ENCODE measurements around the gene BLOC1S2. TPM values are rescaled to one million over a fixed set of nuclear protein-coding genes. Genes with fewer than 3 reads are reported as not detected.
A peak's percentile ranks its signal among the peaks of the same experiment; 100 is the strongest.

Gene BLOC1S2
- total RNA-seq, result 75.4 TPM

DNA sequence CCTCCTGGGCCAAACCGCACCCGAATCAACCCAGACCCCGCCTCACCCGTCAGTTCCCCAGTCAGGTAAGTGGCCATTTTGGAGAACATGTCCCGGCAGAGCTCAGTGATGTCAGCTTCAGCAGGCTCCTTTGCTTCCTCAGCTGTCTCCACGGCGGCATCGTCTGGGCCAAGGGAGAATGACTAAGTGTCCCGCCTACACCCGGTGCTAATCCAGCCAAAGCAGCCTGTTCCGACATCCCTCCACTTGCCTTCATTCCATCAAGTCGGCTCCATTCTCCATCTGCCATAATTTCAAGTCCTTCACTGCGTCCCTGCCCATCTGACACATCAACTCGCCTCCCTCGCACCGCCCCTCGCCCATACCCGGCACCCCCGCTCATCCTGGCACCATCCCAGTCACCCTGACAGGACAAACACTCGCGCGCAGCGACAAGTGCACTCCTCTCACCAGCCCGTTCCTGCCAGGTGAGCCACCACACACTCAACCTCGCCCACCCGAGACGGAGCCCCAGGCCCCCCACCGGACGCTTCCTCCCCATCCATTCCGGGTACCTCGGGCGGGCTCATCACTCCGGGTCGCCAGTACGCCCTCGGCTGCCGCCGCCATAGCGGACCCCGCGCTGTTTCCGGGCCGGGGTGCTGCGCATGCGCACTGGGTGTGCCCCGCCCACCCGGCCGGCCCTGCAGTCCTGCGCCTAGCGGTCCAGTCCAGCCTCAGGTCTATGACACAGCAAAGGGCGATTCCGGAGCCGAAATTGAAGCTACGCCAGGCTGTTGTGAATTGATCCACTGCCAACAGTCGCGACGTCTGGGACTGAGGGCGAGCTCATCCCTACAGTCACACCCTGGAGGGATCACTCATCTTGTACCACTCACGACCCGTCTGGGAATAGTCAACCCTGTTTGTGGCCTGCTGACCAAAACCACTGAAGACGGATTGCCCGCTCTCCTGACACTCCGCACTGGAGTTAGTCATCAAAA is at the start of gene BLOC1S2:
Gene BLOC1S2, minus strand, starts transcription at position 630 of the 983 bp plus-strand sequence. Its CDS starts 21 bp downstream, at position 609.

DNA sequence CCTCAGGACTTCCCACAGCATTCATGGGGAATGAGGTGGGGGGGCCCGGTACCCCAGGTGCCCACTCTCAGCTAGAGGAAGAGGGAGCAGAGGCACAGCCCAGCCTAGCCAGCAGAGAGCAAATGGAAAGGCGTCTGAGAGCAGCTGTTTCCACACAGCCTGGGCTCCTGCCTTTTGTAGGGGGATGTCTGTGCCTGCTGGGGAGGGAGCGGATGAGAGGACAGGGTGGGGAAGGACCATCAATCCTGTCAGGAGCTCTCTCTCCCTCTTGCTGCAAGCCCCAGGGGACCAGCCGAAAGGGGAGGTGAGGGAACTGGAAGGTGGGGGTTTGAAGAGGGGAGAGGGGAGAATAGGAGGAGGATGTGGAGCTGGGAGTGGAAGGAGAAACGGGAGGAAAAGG is 43.6 kb upstream of the BLOC1S2 start, which contains the start of gene PKD2L1:
Gene PKD2L1, minus strand, starts transcription at position 150 of the 400 bp plus-strand sequence. Its CDS starts 125 bp downstream, at position 25.

DNA sequence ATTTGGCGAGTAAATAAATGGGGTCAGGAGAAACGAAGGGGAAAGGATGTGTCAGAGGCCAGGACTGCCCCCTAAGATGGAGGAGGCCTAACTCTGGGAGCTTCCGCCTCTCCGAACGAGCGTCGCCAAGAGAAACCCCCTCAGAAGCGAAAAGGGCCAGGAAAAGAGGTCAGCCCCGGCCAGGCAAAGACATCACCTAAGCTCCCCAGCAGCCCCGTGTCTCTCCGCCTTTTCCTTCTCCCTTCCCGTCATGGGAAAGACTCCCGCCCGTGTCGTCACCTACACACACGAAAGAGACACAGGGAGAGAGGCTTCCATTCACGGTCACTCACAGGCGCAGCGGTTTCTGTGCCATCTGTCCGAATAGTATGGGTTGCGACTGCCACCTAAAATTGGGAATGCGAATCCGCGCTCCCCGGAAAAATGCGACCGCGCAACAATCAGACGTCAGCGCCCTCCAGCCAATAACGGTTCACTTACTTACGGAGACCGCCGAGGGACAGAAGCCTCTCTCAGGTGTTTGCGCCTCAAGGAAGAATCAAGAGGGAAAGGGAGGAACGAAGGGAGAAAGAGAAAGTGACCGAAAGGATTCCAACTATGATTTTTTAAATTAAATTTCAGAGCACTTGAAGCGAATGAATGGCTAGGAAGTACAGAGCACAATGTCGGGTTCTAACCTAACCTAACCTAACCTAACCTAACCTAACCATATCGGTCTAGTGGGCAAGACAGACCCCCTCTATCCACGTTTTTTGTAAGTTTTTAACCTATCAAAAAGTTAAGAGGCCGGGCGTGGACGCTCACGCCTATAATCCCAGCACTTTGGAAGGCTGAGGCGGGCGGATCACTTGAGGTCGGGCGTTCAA is 19.0 kb downstream of the BLOC1S2 start, which contains the start of gene CWF19L1:
Gene CWF19L1, minus strand, starts transcription at position 400 of the 866 bp plus-strand sequence. Its CDS starts 45 bp downstream, at position 355.

Small RNA genes lying within 50 kb of the gene (small RNA-seq; reads per million reads assigned to genes)
- gene RNU6-422P, result not detected
- 40.1 reads per million, percentile 96 among the genes with 10 or more reads in this experiment for gene SNORA12

Other genes starting within 250 kb of the BLOC1S2 start
- gene CPN1, start 204.8 kb downstream of the BLOC1S2 start, total RNA-seq, result not detected
- 15.0 TPM for gene ERLIN1, start 100.7 kb downstream of the BLOC1S2 start, total RNA-seq
- 22.6 TPM for gene CHUK, start 57.1 kb downstream of the BLOC1S2 start, total RNA-seq
- 27.2 TPM for gene CWF19L1, start 19.0 kb downstream of the BLOC1S2 start, total RNA-seq
- 0.46 TPM for gene PKD2L1, start 43.5 kb upstream of the BLOC1S2 start, total RNA-seq
- 229 TPM for gene SCD, start 60.6 kb upstream of the BLOC1S2 start, total RNA-seq
- 0.69 TPM for gene WNT8B, start 176.3 kb upstream of the BLOC1S2 start, total RNA-seq
- 5.3 TPM for gene SEC31B, start 233.2 kb upstream of the BLOC1S2 start, total RNA-seq
- gene NDUFB8, start 243.2 kb upstream of the BLOC1S2 start, total RNA-seq, result 155 TPM
- gene HIF1AN, start 249.3 kb upstream of the BLOC1S2 start, total RNA-seq, result 20.5 TPM